ENCODE data around the gene MLEC.

DNA sequence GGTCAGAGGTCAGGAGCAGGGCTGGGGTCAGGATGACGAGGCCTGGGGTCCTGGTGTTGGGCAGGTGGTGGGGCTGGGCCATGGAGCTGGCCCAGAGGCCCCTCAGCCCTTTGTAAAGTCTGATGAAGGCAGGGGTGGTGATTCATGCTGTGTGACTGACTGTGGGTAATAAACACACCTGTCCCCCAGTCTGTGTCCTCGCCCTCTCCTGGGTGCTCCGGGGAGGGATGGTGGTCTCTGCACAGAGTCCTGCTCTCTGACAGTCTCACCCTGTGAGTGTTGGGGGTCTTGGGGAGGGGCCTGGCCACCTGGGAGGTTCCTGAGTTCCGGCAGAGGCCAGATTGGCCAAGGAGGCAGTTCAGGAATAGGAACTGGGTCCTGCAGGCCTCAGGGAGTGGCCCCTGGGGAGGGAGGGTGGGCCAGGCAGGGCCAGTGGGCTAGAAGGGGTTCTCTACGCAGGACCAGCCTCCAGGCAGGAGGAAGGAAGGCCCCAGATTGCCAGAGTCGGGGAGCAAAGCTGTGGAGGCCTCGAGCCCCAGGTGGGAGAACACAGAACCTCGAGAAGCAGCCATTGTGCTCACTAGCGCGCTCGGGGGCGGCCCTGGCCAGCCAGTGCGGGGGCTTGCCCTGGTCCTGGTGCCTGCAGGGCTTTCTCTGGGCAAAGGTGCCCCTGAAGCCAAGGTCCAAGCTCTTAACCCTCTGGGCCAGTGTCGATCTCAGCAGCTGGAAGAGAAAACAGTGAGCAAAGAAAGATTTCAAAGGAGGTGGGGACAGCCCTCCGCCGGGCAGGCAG is 53.1 kb downstream of the MLEC start:
- TF ChIP-seq, protein P1, sequence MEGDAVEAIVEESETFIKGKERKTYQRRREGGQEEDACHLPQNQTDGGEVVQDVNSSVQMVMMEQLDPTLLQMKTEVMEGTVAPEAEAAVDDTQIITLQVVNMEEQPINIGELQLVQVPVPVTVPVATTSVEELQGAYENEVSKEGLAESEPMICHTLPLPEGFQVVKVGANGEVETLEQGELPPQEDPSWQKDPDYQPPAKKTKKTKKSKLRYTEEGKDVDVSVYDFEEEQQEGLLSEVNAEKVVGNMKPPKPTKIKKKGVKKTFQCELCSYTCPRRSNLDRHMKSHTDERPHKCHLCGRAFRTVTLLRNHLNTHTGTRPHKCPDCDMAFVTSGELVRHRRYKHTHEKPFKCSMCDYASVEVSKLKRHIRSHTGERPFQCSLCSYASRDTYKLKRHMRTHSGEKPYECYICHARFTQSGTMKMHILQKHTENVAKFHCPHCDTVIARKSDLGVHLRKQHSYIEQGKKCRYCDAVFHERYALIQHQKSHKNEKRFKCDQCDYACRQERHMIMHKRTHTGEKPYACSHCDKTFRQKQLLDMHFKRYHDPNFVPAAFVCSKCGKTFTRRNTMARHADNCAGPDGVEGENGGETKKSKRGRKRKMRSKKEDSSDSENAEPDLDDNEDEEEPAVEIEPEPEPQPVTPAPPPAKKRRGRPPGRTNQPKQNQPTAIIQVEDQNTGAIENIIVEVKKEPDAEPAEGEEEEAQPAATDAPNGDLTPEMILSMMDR (IDR thresholded peaks at IDR 0.05): no peak
- no peak for TF ChIP-seq POLR2A (IDR thresholded peaks at IDR 0.05)
